GM12878 (cell line): Measurements from ENCODE around the gene SNX30.

ENCODE experiments used
- CHD4 ChIP-seq: fragments of 200-600 bp; sonication (generic); IDR thresholded peaks from 2 replicates; pipeline ENCODE4 v1.6.1; 2016; ENCODE audit warnings: mild to moderate bottlenecking
- CTCF ChIP-seq, 3 experiments: IDR thresholded peaks in 2 of 3; conservative IDR thresholded peaks in 1 of 3; 2 replicates each; pipeline ENCODE4 v1.5.1; 2011; ENCODE audit warnings: low read depth in 3 of 3, low read length in 3 of 3, mild to moderate bottlenecking in 3 of 3, control low read depth in 2 of 3, moderate library complexity in 2 of 3, inconsistent platforms in 1 of 3, mixed read lengths in 1 of 3; ENCODE audit not compliant: control insufficient read depth in 2 of 3, insufficient read depth in 1 of 3; ENCODE audit errors: extremely low read depth in 1 of 3
- EZH2 ChIP-seq: IDR thresholded peaks from 2 replicates; pipeline ENCODE4 v1.6.1; 2012; ENCODE audit warnings: low read depth, mild to moderate bottlenecking, control low read depth, inconsistent platforms, low read length, borderline replicate concordance; ENCODE audit not compliant: control insufficient read depth
- MYC ChIP-seq: IDR thresholded peaks from 2 replicates; pipeline ENCODE4 v1.6.1; 2011; ENCODE audit warnings: mild to moderate bottlenecking, low read length, moderate library complexity, inconsistent platforms; ENCODE audit not compliant: insufficient read depth, insufficient replicate concordance, insufficient read length, severe bottlenecking
- NFIC ChIP-seq: IDR thresholded peaks from 2 replicates; pipeline ENCODE4 v1.6.1; 2012; ENCODE audit warnings: low read depth, mild to moderate bottlenecking, inconsistent platforms, low read length, moderate library complexity
- REST ChIP-seq: IDR thresholded peaks from 2 replicates; pipeline ENCODE4 v1.6.1; 2012; ENCODE audit warnings: mild to moderate bottlenecking, low read depth, low read length
- SMAD1 ChIP-seq: fragments of 450-650 bp; IDR thresholded peaks from 2 replicates; pipeline ENCODE4 v1.6.1; 2018; ENCODE audit warnings: mild to moderate bottlenecking, low read depth; ENCODE audit not compliant: partially characterized antibody
- SUZ12 ChIP-seq: fragments of 200-600 bp; sonication (generic); IDR thresholded peaks from one replicate; pipeline ENCODE4 v1.6.1; 2018; ENCODE audit warnings: antibody characterized with exemption, mild to moderate bottlenecking; ENCODE audit not compliant: unreplicated experiment
- ZNF217 ChIP-seq: fragments of 450-650 bp; IDR thresholded peaks from 2 replicates; pipeline ENCODE4 v1.6.1; 2017; ENCODE audit warnings: antibody characterized with exemption, mild to moderate bottlenecking
- ZNF274 ChIP-seq: IDR thresholded peaks from one replicate; pipeline ENCODE4 v1.8.0; 2011; ENCODE audit not compliant: insufficient read length, insufficient read depth

- TF ChIP-seq REST (no peak), CTCF (IDR thresholded peaks at IDR 0.05 in 2 of 3, conservative IDR thresholded peaks at IDR 0.05 in 1 of 3; ENCODE audit: control insufficient read depth in 2 of 3, extremely low read depth in 1 of 3, insufficient read depth in 1 of 3, low read depth in 3 of 3, low read length in 3 of 3) (peak; percentile 26 to 54 (median 26); a peak in 4 of 6 replicates), ZNF274 (no peak), CHD4 (no peak), MYC (no peak), NFIC (no peak), ZNF217 (no peak), SUZ12 (no peak), EZH2 (no peak), SMAD1 (no peak)
Measured at GRCh38 chr9:112717661-112718331, 32.8 kb upstream of the SNX30 start, which contains the start of gene INIP.
